EH (cell line): ENCODE data around the gene GJC2.

Source experiments
- DNase-seq: peaks from one replicate; pipeline ENCODE4 v3.0.0-alpha.2; 2015; ENCODE audit warnings: low read depth

Gene GJC2

DNA sequence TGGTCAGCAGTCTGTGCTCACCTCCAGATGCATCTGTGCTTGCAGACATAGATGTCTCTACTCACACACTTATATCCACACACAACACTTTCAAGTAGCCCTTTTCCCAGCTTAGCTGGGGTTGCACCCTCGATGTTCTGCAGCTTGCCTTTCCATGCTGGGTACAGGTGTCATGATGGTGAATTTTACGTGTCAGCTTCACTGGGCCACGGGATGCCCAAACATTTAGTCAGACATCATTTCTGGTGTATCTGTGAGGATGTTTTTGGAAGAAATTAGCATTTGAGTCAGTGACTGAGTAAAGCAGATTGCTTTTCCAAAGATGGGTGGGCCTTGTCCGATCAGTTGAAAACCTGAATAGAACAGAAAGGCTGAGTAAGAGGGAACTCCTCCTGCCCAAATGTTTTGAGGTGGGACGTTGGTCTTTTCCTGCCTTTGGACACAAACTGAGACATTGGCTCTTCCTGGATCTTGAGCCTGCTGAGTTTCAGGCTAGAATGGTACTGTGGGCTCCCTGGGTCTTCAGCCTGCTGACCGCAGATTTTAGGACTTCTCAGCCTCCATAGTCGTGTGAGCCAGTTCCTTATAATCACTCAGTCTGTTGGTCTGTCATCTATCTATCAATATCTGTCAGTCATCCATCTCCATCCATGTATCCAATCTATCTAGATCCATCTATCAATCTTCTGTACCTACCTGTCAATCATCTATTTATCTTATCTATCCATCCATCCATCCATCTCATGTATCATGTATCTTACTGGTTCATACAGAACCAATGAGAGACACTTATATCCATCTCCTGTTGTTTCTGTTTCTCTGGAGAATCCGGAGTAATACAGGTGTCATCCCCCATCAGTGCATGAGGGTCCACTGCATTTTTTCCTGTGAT is 45.4 kb downstream of the GJC2 start:
- DNase-seq = no peak

DNA sequence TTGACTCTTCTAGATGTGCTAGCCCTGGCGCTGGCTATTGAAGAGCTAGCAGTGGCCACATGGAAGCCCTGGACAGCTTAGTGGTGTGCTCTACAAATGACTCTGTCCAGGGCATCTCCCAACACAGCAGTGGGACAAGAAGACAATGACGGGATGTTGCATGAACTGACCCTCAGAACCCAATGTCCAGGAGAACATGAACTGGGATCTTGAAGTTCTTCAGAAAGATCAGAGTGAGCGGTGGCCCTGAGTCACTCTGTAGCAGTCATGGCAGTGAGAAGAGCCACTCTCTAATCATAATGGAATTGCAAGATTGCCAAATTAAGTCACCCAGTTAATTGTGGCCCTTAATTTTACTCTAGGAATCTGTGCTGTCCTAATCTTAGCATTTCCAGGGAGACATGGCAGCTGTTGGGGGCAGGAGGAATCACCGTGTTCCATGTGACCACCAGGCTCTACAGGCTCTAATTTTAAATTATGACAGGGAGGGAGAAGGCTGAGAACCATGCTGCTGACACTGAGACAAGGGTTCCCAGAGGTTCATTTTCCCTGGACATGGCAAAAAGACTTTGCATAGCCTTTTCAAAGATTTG is 47.9 kb downstream of the GJC2 start:
- DNase-seq = no peak

- DNase-seq = peak; percentile 28
Observed at GRCh38 chr1:228198977-228199590, 49.4 kb downstream of the GJC2 start.

- no peak for DNase-seq
Observed at GRCh38 chr1:228204958-228205357, 55.2 kb downstream of the GJC2 start.

DNA sequence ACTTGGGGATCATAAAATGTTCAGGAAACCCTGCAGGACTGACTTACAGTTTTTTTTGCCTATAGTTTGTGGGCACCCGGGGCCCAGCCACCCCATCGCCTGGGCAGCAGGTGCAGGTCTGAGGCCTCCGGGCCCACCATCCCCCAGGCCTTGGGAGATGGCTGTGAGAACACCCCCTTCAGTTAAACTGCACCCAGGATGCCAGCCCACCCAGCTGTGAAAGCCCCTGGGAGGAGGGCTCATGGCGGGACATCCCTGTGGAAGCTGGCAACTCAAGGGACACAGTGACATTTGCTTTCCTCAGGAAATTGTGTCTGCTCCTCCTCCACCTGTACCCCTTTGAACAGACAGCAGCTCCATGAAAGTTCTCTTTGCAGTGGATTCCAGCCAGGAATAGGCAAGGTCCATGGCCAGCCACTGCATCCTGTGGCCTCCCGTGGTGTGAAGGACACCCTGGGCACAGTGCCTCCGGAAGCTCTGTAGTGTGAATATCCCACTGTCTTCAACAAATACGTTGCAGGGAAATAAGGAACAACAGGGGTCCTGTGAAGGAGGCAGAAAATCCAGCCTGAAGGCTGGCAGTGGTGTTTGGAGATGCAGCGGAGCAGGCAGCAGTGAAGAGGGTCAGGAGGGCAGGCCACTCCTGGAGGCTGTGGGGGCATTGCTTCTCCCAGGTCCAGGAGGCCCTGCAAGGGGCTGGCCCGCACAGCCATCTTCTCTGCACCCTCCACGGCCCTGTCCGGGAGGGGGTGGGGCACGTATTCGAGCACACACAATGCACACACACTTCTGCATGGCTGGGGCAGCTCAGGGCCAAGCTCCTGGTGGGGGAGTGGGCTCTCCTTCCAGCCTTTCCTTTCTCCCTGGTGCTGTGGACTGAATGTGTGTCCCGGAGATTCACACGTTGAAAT is 56.1 kb downstream of the GJC2 start:
- DNase-seq = no peak

DNA sequence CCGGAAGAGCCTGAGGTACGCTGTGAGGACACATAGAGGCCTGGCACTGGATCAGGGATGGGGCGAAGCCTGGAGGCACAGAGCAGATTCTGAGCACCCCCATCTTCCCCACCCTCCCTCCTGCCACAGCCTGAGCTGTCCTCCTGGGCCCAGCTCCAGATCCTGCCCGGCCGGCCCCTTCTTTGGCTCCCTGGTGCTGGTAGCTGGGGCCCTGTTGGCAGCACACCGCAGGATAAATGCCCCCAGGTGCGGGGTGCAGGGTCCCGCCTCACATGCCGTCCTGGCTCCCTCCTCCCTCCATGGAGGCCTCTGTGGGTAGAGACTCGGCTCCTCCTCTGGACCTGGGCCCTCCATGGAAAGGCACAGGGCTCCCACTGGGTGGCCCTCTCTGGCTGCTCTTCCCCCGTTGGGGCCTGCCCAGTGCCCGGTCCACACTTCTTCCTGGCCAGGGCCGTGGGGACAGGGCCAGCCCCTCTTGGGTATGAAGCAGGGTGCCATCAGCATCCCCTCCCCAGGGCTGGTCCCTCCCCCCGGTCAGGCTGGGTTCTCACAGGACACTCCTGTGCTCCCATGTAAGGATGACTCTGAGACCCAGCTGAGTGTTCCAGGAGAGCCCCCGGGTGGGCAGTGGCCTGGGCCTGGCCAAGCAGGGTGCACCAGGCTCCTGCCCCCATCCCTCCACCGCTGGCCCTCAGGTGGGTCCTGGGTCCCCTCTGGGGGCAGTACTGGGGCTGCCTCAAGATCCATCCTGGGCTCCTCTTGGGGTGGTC is 57.0 kb downstream of the GJC2 start:
- no peak for DNase-seq

DNA sequence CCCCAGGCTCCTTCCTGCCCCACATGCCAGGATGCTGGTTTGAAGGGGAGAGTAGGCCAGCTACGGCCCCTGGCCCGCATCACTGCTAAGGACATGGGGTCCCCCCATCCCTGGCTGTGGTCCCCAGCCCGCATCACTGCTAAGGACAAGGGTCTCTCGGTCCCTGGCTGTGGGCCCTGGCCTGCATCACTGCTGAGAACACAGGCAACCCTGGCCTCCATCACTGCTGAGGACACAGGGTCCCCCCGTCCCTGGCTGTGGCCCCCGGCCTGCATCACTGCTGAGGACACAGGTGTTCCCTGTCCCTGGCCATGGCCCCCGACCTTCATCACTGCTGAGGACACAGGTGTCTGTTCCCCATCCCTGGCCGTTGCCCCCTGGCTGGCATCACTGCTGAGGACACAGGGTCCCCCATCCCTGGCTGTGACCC is 57.7 kb downstream of the GJC2 start:
- no peak for DNase-seq

DNA sequence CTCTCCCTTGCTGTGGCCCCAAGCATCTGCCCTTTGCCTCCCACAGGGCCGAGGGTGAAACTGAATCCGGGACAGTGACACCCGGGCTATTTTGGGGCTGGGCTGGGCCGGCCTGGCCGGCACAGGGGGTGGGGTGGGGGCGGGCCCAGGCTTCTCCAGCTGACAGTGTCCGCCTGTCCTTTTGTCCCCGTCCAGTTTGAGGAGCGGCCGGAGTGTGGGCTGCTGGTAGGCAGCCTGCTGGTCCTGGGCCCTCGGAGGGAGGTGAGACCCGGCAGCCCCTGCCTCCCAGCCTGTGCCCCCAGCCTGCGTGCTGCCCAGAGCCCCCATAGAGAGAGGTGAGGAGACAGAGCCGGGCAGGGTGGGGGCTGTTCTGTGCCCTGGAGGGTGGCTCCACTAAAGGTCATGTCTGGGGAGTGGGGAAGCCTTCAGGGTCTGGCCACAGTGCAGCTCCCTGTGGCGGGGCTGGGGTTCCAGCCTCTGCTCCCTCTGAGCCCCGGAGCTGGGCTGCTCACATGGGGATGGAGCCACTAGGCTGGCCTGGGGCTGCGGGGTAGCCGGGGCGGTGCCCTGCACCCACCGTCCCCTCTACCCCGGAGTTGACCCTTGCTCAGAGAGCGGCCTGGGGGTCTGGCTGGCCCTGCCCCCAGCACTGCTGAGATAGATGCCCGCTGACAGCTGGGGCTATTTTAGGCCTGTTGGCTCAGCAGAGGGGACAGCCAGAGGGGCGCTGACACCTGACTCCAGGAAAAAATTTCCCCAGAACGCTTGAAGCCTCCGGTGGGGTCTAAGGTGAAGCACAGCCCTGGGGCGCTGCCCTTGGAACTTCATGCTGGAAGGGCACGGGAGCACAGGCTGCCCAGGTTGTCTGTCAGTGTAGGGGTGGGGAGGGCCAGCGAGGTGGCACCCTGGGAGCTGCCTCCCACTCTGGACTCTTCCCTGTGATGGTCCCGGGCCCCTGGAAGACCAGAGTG is 58.4 kb downstream of the GJC2 start, which contains the start of gene OBSCN:
TSS of gene OBSCN (plus strand) at position 194 of the 971 bp plus-strand sequence. CDS start 3,740 bp downstream, outside the sequence.
- no peak for DNase-seq

- DNase-seq = no peak
Observed at GRCh38 chr1:228208831-228209551, 59.3 kb downstream of the GJC2 start.
